Measurements from ENCODE around the gene PLVAP.

The PLVAP gene

GRCh38 chr19:17302391-17303166 lies 74.6 kb downstream of the PLVAP start:
- Histone ChIP-seq H3K9ac (ENCODE audit: low read depth in 1 of 2, low read length in 2 of 2) (peak overlapping the region in 1 of 2 donors; percentile 51), H3K4me3 (ENCODE audit: low read depth in 1 of 2, low read length in 2 of 2) (peak overlapping the region; percentile 61 to 62), H3K36me3 (ENCODE audit: control insufficient read depth in 1 of 2, insufficient read depth in 2 of 2, low read length in 2 of 2) (no peaks in the 10 kb centered on the region), H3K27ac (ENCODE audit: low read depth, low read length) (no peak overlapping the region), H3K27me3 (ENCODE audit: control insufficient read depth in 1 of 2, insufficient read depth in 2 of 2, low read length in 2 of 2) (no peaks in the 10 kb centered on the region), H3K9me3 (ENCODE audit: control insufficient read depth in 1 of 2, low read length in 2 of 2) (peaks cover 3% of the 10 kb centered on the region in 2 donors), H3K4me1 (ENCODE audit: control insufficient read depth in 1 of 2, insufficient read depth in 2 of 2, low read length in 2 of 2) (peaks cover 16 to 30% of the 10 kb centered on the region in 2 donors)

All from duodenal mucosa (tissue), 2 donors.